H1 (cell line): ENCODE measurements around the gene ARV1. TPM values are rescaled to one million over a fixed set of nuclear protein-coding genes. Genes with fewer than 3 reads are reported as not detected.

Source experiments
- CTCF ChIA-PET: fragments of 300-600 bp; sonication (Branson Sonifier 250); formaldehyde crosslinking; loops from one replicate; lab custom pipeline; 2021; ENCODE audit not compliant: partially characterized antibody; lab: Charles Lee
- POLR2A ChIA-PET: fragments of 300-600 bp; sonication (Branson Sonifier 250); formaldehyde crosslinking; loops from one replicate; lab custom pipeline; 2021; ENCODE audit warnings: inconsistent platforms; ENCODE audit not compliant: partially characterized antibody; lab: Charles Lee
- DNase-seq, 2 experiments: peaks; one replicate each; pipeline versions ENCODE4 v3.0.0 to v3.0.0-alpha.2; 2010 to 2022; ENCODE audit warnings: low spot score in 2 of 2, low read depth in 1 of 2, mixed read lengths in 1 of 2
- FAIRE-seq: peaks from 2 replicates; lab custom pipeline; 2011; peaks lifted over from hg19 to GRCh38; lab: Jason Lieb, UNC
- H2AFZ ChIP-seq: 2 replicates; pipeline ENCODE4 v1.8.1; 2012; ENCODE audit warnings: low read length, inconsistent platforms
- H2AK5ac ChIP-seq: 2 replicates; pipeline ENCODE4 v1.6.1; 2013; ENCODE audit warnings: low read depth, low read length
- H2BK120ac ChIP-seq: replicated peaks from 2 replicates; pipeline ENCODE3; 2013; ENCODE audit warnings: low read depth, low read length, inconsistent platforms
- H2BK12ac ChIP-seq: 2 replicates; pipeline ENCODE4 v1.6.1; 2013; ENCODE audit warnings: low read depth, low read length
- H2BK15ac ChIP-seq: 2 replicates; pipeline ENCODE4 v1.6.1; 2013; ENCODE audit warnings: low read length
- H2BK20ac ChIP-seq: 2 replicates; pipeline ENCODE4 v1.6.1; 2013; ENCODE audit warnings: low read length
- H2BK5ac ChIP-seq: 2 replicates; pipeline ENCODE4 v1.6.1; 2013; ENCODE audit warnings: low read depth, low read length
- H3K14ac ChIP-seq: 2 replicates; pipeline ENCODE4 v1.6.1; 2013; ENCODE audit warnings: inconsistent platforms; ENCODE audit not compliant: insufficient read length
- H3K18ac ChIP-seq: 2 replicates; pipeline ENCODE4 v1.6.1; 2013; ENCODE audit warnings: low read length; ENCODE audit errors: extremely low read depth
- H3K23ac ChIP-seq: 2 replicates; pipeline ENCODE4 v1.6.1; 2013; ENCODE audit warnings: inconsistent platforms; ENCODE audit not compliant: insufficient read length
- H3K23me2 ChIP-seq: 2 replicates; pipeline ENCODE4 v1.6.1; 2013; ENCODE audit warnings: low read depth, low read length
- H3K27ac ChIP-seq: 2 replicates; pipeline ENCODE4 v1.6.1; 2011; ENCODE audit warnings: low read depth, low read length, inconsistent platforms
- H3K27me3 ChIP-seq, 4 experiments: replicated peaks in 1 of 4; 1 replicate in 1 of 4; 2 replicates in 3 of 4; pipeline versions ENCODE4 v1.6.1 to v1.8.1; 2011 to 2013; ENCODE audit warnings: low read length in 3 of 4, mild to moderate bottlenecking in 3 of 4, inconsistent platforms in 2 of 4, mixed read lengths in 2 of 4, moderate library complexity in 1 of 4; ENCODE audit not compliant: control insufficient read depth in 3 of 4, insufficient read depth in 3 of 4; ENCODE audit errors: extremely low read depth in 1 of 4
- H3K36me3 ChIP-seq, 4 experiments: 2 replicates each; pipeline versions ENCODE4 v1.6.1 to v1.8.1; 2011 to 2013; ENCODE audit warnings: mild to moderate bottlenecking in 4 of 4, low read length in 3 of 4, moderate library complexity in 2 of 4, control low read depth in 1 of 4, inconsistent platforms in 1 of 4; ENCODE audit not compliant: insufficient read depth in 4 of 4, control insufficient read depth in 2 of 4
- H3K4ac ChIP-seq: replicated peaks from 2 replicates; pipeline ENCODE3; 2013; ENCODE audit warnings: low read length, low read depth, mixed read lengths, inconsistent platforms; ENCODE audit not compliant: insufficient read length
- H3K4me1 ChIP-seq, 4 experiments: replicated peaks in 1 of 4; 1 replicate in 1 of 4; 2 replicates in 3 of 4; pipeline versions ENCODE4 v1.6.1 to v1.8.1; 2011 to 2013; ENCODE audit warnings: low read length in 3 of 4, inconsistent platforms in 2 of 4, mixed read lengths in 1 of 4; ENCODE audit not compliant: insufficient read depth in 4 of 4, control insufficient read depth in 3 of 4
- H3K4me2 ChIP-seq, 2 experiments: 2 replicates each; pipeline versions ENCODE4 v1.6.1 to v1.8.1; 2011 to 2013; ENCODE audit warnings: low read depth in 2 of 2, low read length in 2 of 2, control low read depth in 1 of 2, inconsistent platforms in 1 of 2, mild to moderate bottlenecking in 1 of 2; ENCODE audit not compliant: insufficient read depth in 1 of 2
- H3K4me3 ChIP-seq, 4 experiments: fragments of 200-600, 300-600 bp in 1 of 4; sonication (generic), shearing (Covaris generic), sonication (Bioruptor Twin) in 1 of 4; 2 replicates each; pipeline versions ENCODE4 v1.5.1 to v1.8.1; 2011 to 2016; ENCODE audit warnings: low read length in 4 of 4, low read depth in 3 of 4, control low read depth in 2 of 4, inconsistent platforms in 2 of 4, mild to moderate bottlenecking in 2 of 4, mixed read lengths in 1 of 4, moderate library complexity in 1 of 4; ENCODE audit not compliant: insufficient read depth in 2 of 4; ENCODE audit errors: extremely low read depth in 1 of 4
- H3K56ac ChIP-seq: replicated peaks from 2 replicates; pipeline ENCODE3; 2013; ENCODE audit warnings: low read depth, mild to moderate bottlenecking, mixed read lengths, low read length, inconsistent platforms; ENCODE audit not compliant: insufficient read length
- H3K79me1 ChIP-seq: 2 replicates; pipeline ENCODE4 v1.6.1; 2013; ENCODE audit warnings: low read depth, low read length, control low read depth
- H3K79me2 ChIP-seq, 2 experiments: 2 replicates each; pipeline versions ENCODE4 v1.6.1 to v1.8.1; 2012 to 2013; ENCODE audit warnings: low read length in 2 of 2, mild to moderate bottlenecking in 2 of 2, inconsistent platforms in 1 of 2; ENCODE audit not compliant: insufficient read depth in 2 of 2, control insufficient read depth in 1 of 2
- H3K9ac ChIP-seq, 4 experiments: replicated peaks in 1 of 4; 1 replicate in 1 of 4; 2 replicates in 3 of 4; pipeline versions ENCODE4 v1.6.1 to v1.8.1; 2011 to 2013; ENCODE audit warnings: low read depth in 3 of 4, low read length in 3 of 4, control low read depth in 2 of 4, mild to moderate bottlenecking in 2 of 4, moderate library complexity in 2 of 4, inconsistent platforms in 1 of 4; ENCODE audit errors: extremely low read depth in 1 of 4
- H3K9me3 ChIP-seq, 2 experiments: 2 replicates each; pipeline versions ENCODE4 v1.6.1 to v1.8.1; 2012 to 2013; ENCODE audit warnings: mild to moderate bottlenecking in 2 of 2, moderate library complexity in 2 of 2, control low read depth in 1 of 2, inconsistent platforms in 1 of 2, low read depth in 1 of 2, low read length in 1 of 2, mixed read lengths in 1 of 2; ENCODE audit not compliant: insufficient read depth in 2 of 2
- H4K20me1 ChIP-seq, 2 experiments: replicated peaks in 1 of 2; 2 replicates each; pipeline versions ENCODE3 to v1.8.1; 2011 to 2013; ENCODE audit warnings: inconsistent platforms in 2 of 2, low read length in 2 of 2, mild to moderate bottlenecking in 1 of 2; ENCODE audit not compliant: insufficient read depth in 2 of 2, control insufficient read depth in 1 of 2
- H4K5ac ChIP-seq: 2 replicates; pipeline ENCODE4 v1.6.1; 2013; ENCODE audit warnings: low read length, low read depth, mixed read lengths, inconsistent platforms; ENCODE audit not compliant: insufficient read length
- H4K8ac ChIP-seq: 2 replicates; pipeline ENCODE4 v1.8.0; 2013; ENCODE audit warnings: mild to moderate bottlenecking, moderate library complexity, low read length, inconsistent platforms; ENCODE audit not compliant: insufficient read depth; ENCODE audit errors: extremely low read depth
- H4K91ac ChIP-seq: replicated peaks from 2 replicates; pipeline ENCODE3; 2013; ENCODE audit warnings: low read length, mixed read lengths, inconsistent platforms; ENCODE audit not compliant: insufficient read length
- BACH1 ChIP-seq: IDR thresholded peaks from 2 replicates; pipeline ENCODE4 v1.6.1; 2012; ENCODE audit warnings: low read length, improper control_type of control experiment
- CREB1 ChIP-seq: IDR thresholded peaks from 2 replicates; pipeline ENCODE4 v1.6.1; 2012; ENCODE audit warnings: inconsistent platforms
- CTBP2 ChIP-seq: IDR thresholded peaks from 2 replicates; pipeline ENCODE4 v1.7.0; 2011; ENCODE audit warnings: borderline replicate concordance, mild to moderate bottlenecking, moderate library complexity, mixed read lengths, low read length; ENCODE audit not compliant: insufficient read depth, insufficient read length
- JUN ChIP-seq: IDR thresholded peaks from 2 replicates; pipeline ENCODE4 v1.6.1; 2011; ENCODE audit warnings: low read depth, mild to moderate bottlenecking, improper control_type of control experiment, low read length
- RBBP5 ChIP-seq: IDR thresholded peaks from 2 replicates; pipeline ENCODE4 v1.7.1; 2012; ENCODE audit warnings: low read depth, mild to moderate bottlenecking, inconsistent platforms, low read length, moderate library complexity, borderline replicate concordance
- SIN3A ChIP-seq, 2 experiments: IDR thresholded peaks in 1 of 2; conservative IDR thresholded peaks in 1 of 2; 2 replicates each; pipeline ENCODE4 v1.6.1; 2011 to 2012; ENCODE audit warnings: low read length in 2 of 2, improper control_type of control experiment in 1 of 2, low read depth in 1 of 2, mild to moderate bottlenecking in 1 of 2
- WGBS, 2 experiments: shearing (Covaris generic) in 1 of 2; methylation state at CpG; one replicate each; pipeline versions ENCODE4 v1.1.6 to v1.1.7; 2013 to 2015; ENCODE audit warnings: low lambda C conversion rate in 2 of 2, mixed read lengths in 2 of 2, inconsistent platforms in 1 of 2, low coverage in 1 of 2, missing lambda C conversion rate in 1 of 2; ENCODE audit not compliant: insufficient replicate concordance in 2 of 2, insufficient coverage in 1 of 2, insufficient read length in 1 of 2; ENCODE audit errors: extremely low coverage in 1 of 2, missing lambda C conversion rate in 1 of 2; 5-methylcytosine and 5-hydroxymethylcytosine counted together
- polyA plus RNA-seq, 7 experiments: library from polyadenylated mRNA; depleted of rRNA in 3 of 7; stranded (reverse) in 5 of 7; unstranded in 2 of 7; fragments of >200 nt in 5 of 7; fragments of 200-250 nt in 2 of 7; gene quantifications; 1 replicate in 5 of 7; 2 replicates in 1 of 7; 4 replicates in 1 of 7; pipeline versions ENCODE4 v1.2.1 to v1.2.3, GENCODE V29; 2011 to 2013; ENCODE audit warnings: missing spikeins in 2 of 7, mixed read lengths in 2 of 7
- total RNA-seq: library from RNA; stranded (reverse); fragmentation: NEBNext Ultra II Directional; extraction: Animal tissue kit (Norgen Biotek cat#: 25700); gene quantifications from 2 replicates; pipeline ENCODE4 v1.2.1, GENCODE V29; 2021

Gene ARV1
- total and polyA plus RNA-seq, 2 of the 8 experiments (the other 6 are each of a cell fraction or from before 2014, with no cell fraction given), result 13.1 to 13.4 TPM

- peak overlapping the region in 1 of 4 experiments; percentile 58; a peak in 1 of 7 replicates for H3K9ac ChIP-seq
- peaks cover 6% of the 10 kb centered on the region for H3K23me2 ChIP-seq
- no peaks in the 10 kb centered on the region; a peak in 2 of 8 replicates for H3K36me3 ChIP-seq
- FAIRE-seq (no peak), DNase-seq (peak in 1 of 2 experiments; percentile 61)
- H2BK120ac ChIP-seq, result no peak overlapping the region
- H3K79me1 ChIP-seq, result no peaks in the 10 kb centered on the region
- H2BK15ac ChIP-seq, result no peak overlapping the region
- no peak overlapping the region for H4K8ac ChIP-seq
- WGBS, 2 experiments, result 17% methylated on average over 37 of the region's 52 CpGs; no CpG with 5 or more reads in 1 of the 2 experiments
- ChIA-PET POLR2A (interaction anchor here (0.7 to 1.3 kb wide), 2 partner anchors 9 to 185 kb away, joined by 3 to 9 read pairs; no protein-coding TSS in a partner anchor), CTCF (interaction anchor here (0.7 to 1.5 kb wide), 4 partner anchors 60 to 233 kb away, joined by 3 to 4 read pairs (median 4); no protein-coding TSS in a partner anchor)
- peaks cover 6 to 25% of the 10 kb centered on the region in 2 experiments for H4K20me1 ChIP-seq
- H2BK12ac ChIP-seq, result no peak overlapping the region
- H3K4me3 ChIP-seq, result peak overlapping the region; percentile 50 to 93 (median 56)
- TF ChIP-seq RBBP5, result peak; percentile 45; the same call in 1 of the 2 replicates
- peak in 1 of 2 experiments; percentile 41; a peak in 1 of 4 replicates for TF ChIP-seq SIN3A (conservative IDR thresholded peaks at IDR 0.05 in 1 of 2, IDR thresholded peaks at IDR 0.05 in 1 of 2; ENCODE audit: low read depth in 1 of 2, low read length in 2 of 2)
- no peak for TF ChIP-seq BACH1
- no peak for TF ChIP-seq JUN
- TF ChIP-seq CREB1, result no peak
- no peak for TF ChIP-seq CTBP2
- H3K23ac ChIP-seq, result no peak overlapping the region
- H3K56ac ChIP-seq, result no peak overlapping the region
- peak overlapping the region; percentile 64 to 80 for H3K4me2 ChIP-seq
- peaks cover 0 to 5% (median 2%) of the 10 kb centered on the region in 4 experiments; a peak in 3 of 7 replicates for H3K4me1 ChIP-seq
- H3K79me2 ChIP-seq, result no peaks in the 10 kb centered on the region; a peak in 1 of 4 replicates
- no peaks in the 10 kb centered on the region for H3K9me3 ChIP-seq
- H3K18ac ChIP-seq, result no peak overlapping the region
- no peak overlapping the region for H4K5ac ChIP-seq
- no peak overlapping the region for H2AFZ ChIP-seq
- H3K14ac ChIP-seq, result no peak overlapping the region
- no peak overlapping the region for H2BK20ac ChIP-seq
- H3K4ac ChIP-seq, result peak overlapping the region; percentile 34
- H4K91ac ChIP-seq, result no peak overlapping the region
- no peak overlapping the region for H3K27ac ChIP-seq
- H3K27me3 ChIP-seq, result peaks cover 5 to 33% (median 15%) of the 10 kb centered on the region in 4 experiments
- H2AK5ac ChIP-seq, result no peak overlapping the region
- H2BK5ac ChIP-seq, result no peak overlapping the region
Observed at GRCh38 chr1:230977761-230978490, 968 bp upstream of the ARV1 start.
